ENCODE data around the gene ARFIP1. TPM values are rescaled to one million over a fixed set of nuclear protein-coding genes. Genes with fewer than 3 reads are reported as not detected.
A peak's percentile ranks its signal among the peaks of the same experiment; 100 is the strongest.
"Not testable (repeated sequence)": the region's sequence is repeated elsewhere in the genome, so short reads cannot be mapped to it uniquely, and the experiment has no call there.

The ARFIP1 gene
- total RNA-seq, 1 donor from 2014 or later: 14.3 TPM

DNA sequence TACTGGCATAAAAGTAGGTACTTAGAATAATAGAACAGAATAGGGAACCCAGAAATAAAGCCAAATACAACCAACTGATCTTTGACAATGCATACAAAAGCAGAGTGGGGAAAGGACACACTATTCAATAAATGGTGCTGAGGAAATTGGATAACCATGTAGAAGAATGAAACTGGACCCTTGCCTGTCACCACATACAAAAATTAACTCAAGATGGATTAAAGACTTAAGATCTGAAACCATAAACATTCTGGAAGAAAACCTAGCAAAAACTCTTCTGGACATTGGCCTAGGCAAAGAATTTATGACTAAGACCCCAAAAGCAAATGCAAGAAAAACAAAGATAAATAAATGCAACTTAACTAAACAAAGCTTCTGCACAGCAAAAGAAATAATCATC is 45.6 kb downstream of the ARFIP1 start:
- intact Hi-C loops (cut with micrococcal nuclease): no loop called here
- DNase-seq: no peak
- ATAC-seq: no peak

DNA sequence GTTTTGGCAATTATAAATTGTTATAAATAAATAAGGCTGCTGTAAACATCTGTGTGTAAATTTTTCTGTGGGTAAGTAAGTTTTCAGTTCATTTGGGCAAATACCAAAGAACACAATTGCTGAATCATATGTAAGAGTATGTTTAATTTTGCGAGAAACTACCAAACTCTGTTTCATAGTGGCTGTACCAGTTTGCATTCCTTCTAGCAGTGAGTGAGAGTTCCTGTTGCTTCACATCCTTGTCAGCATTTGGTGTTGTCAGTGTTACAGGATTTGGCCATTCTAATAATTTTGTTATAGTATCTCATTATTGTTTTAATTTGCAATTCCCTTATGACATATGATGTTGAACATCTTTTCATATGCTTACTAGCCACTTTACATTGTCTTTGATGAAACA is 48.4 kb downstream of the ARFIP1 start:
- ATAC-seq (no peak), DNase-seq (no peak)
- intact Hi-C loops (cut with micrococcal nuclease): no loop called here

DNA sequence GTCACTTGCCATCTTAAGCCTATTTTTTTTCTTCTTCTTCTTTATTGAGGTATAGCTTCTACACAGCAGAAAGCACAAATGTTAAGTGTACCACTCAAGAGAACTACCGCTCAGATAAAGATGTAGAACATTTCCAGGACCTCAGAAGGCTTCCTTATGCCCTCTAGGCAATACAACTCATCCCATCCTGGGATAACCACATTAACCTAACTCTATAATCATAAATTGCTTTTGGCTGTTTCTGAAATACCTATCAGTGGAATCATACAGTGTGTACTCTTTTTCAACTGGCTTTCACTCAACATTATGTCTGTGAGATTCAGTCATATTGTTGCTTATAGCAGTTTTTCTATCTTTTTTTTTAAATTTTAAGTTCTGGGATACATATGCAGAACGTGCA is 51.7 kb downstream of the ARFIP1 start:
- intact Hi-C loops (cut with micrococcal nuclease): no loop called here
- ATAC-seq (no peak), DNase-seq (no peak)

DNA sequence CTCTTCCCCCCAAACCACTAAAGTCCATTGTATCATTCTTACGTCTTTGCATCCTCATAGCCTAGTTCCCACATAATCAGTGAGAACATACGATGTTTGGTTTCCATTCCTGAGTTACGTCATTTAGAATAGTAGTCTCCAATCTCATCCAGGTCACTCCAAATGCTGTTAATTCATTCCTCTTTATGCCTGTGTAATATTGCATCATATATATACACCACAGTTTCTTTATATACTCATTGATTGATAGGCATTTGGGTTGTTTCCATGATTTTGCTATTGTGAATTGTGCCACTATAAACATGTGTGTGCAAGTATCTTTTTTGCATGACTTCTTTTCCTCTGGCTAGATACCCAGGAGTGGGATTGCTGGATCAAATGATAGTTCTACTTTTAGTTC is 57.2 kb downstream of the ARFIP1 start:
- DNase-seq: no peak
- ATAC-seq: no peak
- intact Hi-C loops (cut with micrococcal nuclease): no loop called here

DNA sequence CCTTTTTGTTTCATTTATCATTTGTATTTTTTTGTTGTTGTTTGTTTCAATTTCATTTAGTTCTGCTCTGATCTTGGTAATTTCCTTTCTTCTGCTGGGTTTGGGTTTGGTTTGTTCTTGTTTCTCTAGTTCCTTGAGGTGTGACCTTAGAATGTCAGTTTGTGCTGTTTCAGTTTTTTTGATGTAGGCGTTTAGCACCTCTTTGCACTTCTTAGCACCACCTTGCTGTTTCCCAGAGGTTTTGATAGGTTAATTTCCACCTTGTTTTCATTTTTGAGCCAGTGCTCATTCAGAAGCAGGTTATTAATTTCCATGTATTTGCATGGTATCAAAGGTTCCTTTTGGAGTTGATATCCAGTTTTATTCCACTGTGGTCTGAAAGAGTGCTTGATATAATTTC is 60.0 kb downstream of the ARFIP1 start:
- DNase-seq; intact Hi-C loops (cut with micrococcal nuclease); ATAC-seq: not testable (repeated sequence)

DNA sequence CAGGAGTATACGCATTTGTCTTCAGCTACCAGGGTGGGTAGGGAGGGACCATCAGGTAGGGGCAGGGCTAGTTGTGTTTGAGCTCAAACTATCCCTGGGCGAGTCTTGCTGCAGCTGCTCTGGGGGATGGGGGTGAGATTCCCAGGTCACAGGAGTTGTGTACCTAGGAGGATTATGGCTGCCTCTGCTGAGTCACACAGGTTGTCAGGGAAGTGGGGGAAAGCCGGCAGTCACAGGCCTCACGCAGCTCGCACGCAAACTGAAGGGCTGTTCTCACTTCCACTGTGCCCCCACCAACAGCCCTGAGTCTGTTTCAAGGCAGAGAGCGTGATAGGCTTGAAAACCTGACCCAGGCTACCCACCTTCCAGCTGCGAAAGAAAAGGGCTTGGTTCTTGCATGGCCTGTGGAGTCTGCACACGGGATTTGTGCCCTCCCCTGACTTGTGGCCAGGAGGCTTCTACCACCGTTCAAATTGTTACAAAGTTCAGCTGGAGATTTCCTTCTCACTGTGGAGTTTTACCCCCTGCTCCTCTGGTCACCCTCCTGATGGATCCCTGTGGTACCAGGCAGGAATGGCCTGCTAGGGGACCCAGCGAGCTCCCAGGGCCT is 63.8 kb downstream of the ARFIP1 start:
- ATAC-seq: no peak
- DNase-seq: no peak
- intact Hi-C loops (cut with micrococcal nuclease): no loop called here

DNA sequence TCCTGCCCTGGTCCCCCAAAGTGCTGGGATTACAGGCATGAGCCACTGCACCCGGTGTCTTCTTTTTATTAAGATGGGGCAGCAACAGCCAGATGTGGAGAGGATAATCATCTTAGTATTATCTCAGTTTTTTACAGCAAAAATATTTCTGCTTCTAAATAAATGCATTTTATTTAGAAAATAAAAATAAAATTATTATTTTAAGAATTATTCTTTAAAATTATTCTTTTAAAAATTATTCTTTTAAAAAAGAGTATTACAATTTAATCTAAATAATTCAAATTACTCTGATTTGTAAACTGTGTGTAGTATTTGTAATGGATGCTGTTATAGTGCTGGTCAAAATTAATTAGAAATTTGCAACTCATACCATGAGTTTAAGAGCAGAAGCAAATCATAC is 67.6 kb downstream of the ARFIP1 start:
- no peak for ATAC-seq
- DNase-seq: no peak
- intact Hi-C loops (cut with micrococcal nuclease): loop anchor here (5.0 kb wide), 1 partner anchor 240 kb away; no protein-coding TSS in a partner anchor

DNA sequence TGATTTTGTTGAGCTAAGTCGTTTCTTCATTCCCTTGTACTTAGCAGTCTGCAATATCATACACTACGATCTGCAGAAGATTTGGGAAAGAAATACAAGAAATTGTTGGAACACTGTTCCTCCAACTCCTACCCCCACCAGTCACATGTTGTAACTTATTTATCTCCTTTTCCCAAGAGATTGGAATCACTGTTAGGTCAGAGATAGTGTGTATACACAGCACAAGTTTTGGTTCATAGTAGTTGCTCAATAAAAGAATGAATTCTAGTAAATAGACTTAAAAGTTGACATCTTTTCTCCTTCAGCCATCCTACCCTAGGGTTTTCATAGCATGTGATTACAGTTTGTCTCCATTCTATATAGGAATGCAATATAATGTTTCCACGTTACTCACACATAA is 68.8 kb downstream of the ARFIP1 start:
- no peak for ATAC-seq
- intact Hi-C loops (cut with micrococcal nuclease): loop anchor here (5.0 kb wide), 1 partner anchor 239 kb away; no protein-coding TSS in a partner anchor

DNA sequence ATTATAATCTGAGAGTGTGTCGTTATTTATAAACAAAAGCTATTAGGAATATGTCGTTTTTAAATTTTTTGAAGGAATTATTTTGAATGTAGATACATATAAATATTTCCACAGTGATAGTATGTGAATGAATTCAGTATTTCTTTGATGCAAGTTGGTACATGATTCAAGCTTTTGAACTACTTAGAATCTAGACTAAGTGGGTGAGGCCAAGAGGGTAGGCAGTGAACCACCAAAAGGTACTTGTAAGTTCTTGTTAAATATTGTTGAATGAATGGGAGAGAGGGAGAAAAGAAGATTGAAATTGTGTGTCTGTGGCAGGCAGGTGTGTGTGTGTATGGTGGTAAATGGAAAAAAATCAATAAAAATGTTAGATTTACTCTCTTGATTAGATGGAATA is 69.6 kb downstream of the ARFIP1 start:
- intact Hi-C loops (cut with micrococcal nuclease): loop anchor here (5.0 kb wide), 1 partner anchor 238 kb away; no protein-coding TSS in a partner anchor
- ATAC-seq (no peak), DNase-seq (no peak)

More for the DNA sequence above, 68.8 kb downstream of the ARFIP1 start:
- no peak for DNase-seq

DNA sequence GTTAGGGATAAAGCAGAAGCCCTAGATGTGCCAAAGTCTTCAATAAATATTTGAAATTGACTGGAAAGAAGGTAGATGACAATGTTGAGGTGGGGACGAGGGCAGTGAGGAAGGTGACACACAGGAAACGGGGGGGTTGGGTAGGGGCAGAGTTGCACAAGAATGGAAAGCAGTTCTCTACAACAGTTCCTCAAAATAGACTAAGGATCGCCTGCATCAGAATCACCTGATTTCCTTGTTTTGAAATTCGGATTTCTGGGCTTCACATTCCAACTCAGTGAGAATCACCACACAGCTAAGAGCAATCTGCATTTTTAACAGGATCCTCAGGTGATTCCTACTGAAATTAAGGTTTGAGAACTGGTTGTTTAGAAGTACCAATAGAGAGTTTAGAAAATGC is 70.6 kb downstream of the ARFIP1 start:
- intact Hi-C loops (cut with micrococcal nuclease): no loop called here
- DNase-seq: no peak
- peak; percentile 90 for ATAC-seq

DNA sequence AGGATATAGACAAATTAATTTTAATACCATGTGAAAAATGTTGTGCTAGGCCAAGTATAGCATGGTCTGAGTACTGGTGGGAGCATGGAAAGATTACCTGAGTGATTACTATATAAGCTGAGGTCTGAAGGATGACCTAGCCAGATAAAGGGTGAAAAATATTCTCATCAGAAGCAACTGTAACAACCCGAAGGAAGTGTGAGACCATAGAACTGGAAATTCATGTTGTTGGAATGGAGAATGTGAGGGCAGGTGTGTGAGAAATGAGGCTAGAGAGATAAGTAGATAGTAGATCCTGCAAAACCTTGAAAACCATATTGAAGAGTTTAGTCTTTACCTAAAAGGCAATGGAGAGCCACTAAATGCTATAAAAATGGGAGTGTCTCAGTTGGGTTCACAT is 71.5 kb downstream of the ARFIP1 start:
- no peak for DNase-seq
- intact Hi-C loops (cut with micrococcal nuclease): no loop called here
- no peak for ATAC-seq

DNA sequence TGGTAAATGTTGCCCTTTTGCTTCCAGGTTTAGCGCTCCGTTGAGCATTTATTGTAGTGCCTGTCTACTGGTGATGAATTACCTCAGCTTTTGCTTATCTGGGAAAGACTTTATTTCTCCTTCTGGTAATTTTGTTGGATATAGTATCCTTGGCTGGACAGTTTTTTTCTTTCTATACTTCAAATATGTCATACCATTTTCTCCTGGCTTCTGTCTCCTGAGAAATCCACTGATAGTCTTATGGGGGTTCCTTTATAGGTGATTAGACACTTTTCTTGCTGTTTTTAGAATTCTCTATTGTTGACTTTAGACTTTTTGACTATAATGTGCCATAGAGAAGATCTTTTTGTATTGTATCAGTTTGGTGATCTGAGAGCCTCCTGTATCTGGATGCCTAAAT is 73.5 kb downstream of the ARFIP1 start:
- intact Hi-C loops (cut with micrococcal nuclease): no loop called here
- no peak for ATAC-seq
- no peak for DNase-seq

DNA sequence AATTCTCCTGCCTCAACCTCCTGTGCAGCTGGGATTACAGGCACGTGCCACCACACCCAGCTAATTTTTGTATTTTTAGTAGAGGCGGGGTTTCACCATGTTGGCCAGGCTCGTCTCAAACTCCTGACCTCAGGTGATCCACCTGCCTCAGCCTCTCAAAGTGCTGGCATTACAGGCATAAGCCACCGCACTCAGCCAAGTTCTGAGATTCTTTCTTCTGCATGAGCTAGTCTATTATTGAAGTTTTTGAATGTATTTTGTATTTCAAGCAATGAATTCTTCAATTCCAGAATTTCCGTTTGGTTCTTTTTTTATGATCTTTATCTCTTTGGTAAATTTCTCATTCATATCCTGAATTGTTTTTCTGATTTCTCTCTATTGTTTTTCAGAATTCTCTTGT is 74.3 kb downstream of the ARFIP1 start:
- ATAC-seq; DNase-seq; intact Hi-C loops (cut with micrococcal nuclease): not testable (repeated sequence)

DNA sequence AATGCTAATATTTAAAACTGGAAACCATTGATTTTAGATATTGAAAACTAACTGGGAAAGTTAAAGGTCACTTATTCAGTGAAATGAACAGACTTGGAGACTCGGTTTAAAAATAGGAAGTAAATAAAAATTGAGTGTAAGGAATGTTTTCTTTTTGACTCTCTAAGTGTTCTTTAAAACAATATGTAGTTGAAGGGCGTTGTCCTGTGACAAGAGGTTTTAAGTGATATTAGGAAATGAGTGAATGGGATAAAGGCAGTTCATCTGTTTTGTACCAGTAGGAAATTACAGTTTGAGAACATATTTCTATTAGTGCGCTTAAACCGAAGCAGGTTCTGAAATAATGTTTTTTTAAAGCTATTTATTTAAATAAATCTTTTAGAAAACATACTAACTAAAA is 77.2 kb downstream of the ARFIP1 start:
- ATAC-seq (no peak), DNase-seq (no peak)
- intact Hi-C loops (cut with micrococcal nuclease): no loop called here

DNA sequence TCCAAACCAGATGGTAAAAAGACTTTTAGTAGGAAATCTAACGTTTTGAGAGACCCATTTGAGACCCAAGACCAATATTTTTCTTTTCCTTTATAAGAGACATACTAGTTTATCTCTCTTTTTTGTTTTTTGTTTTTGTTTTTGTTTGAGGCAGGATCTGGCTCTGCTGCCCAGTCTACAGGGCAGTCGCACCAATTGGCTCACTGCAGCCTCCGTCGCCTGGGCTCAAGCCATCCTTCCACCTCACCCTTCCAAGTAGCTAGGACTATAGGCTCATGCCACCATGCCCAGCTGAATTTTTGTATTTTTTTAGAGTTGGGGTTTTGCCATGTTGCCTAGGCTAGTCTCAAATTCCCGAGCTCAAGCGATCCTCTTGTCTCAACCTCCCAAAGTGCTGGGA is 79.2 kb downstream of the ARFIP1 start:
- DNase-seq (no peak), ATAC-seq (no peak)
- intact Hi-C loops (cut with micrococcal nuclease): no loop called here

DNA sequence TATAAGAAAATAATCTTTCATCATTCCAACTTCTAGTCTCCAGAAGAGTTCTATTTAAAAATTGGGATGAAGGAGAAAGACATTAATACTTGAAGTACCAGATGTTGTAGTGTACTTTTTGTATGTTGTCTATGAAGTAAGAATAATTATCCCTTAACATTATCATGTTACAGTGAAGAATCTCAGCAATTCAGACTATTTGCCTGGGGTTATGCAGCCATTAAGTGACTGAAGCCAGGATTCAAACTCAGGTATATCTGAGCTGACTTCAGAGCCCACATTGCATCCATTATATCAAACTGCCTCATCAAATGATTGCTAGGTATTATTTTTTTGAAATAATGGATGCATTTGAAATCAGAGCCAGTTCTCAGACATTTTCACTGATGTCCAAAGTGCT is 80.3 kb downstream of the ARFIP1 start:
- intact Hi-C loops (cut with micrococcal nuclease): no loop called here
- ATAC-seq (no peak), DNase-seq (no peak)

DNA sequence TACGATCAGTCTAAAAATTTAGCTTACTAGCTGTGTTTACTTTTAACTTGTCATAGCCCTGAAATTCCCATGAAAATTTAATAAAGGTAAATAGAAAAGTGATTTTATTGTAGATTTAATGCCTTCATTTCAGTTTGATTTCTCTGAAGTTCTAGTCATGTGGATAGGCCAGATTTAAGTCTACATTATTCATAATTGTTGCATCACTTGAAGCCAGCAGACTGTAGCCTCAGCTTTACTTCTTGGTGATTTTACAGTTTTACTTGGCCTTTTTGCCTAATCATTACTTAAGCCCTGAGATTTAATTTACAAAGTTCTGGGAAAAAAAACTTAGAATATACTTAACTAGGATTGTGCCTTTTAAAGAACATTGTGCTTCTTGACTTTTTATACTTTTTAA is 82.9 kb downstream of the ARFIP1 start:
- intact Hi-C loops (cut with micrococcal nuclease): no loop called here
- DNase-seq (no peak), ATAC-seq (no peak)

DNA sequence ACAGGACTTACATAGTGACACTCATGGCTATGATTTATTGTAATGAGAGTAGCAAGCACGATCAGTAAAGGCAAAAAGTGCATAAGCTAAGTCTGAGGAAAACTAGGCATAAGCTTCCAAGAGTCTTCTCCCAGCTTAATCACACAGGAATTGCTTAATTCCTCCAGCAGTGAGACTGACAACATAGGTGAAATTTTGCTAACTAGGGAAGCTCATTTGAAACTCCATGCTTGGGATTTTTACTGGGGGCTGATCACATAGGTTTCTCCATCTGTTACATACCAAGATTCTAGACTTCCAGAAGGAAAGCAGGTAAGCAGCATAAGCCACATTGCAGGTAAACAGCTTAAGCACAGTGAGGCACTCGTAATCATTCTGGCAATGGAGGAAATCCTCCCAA is 84.6 kb downstream of the ARFIP1 start:
- DNase-seq (no peak), ATAC-seq (no peak)
- intact Hi-C loops (cut with micrococcal nuclease): no loop called here

DNA sequence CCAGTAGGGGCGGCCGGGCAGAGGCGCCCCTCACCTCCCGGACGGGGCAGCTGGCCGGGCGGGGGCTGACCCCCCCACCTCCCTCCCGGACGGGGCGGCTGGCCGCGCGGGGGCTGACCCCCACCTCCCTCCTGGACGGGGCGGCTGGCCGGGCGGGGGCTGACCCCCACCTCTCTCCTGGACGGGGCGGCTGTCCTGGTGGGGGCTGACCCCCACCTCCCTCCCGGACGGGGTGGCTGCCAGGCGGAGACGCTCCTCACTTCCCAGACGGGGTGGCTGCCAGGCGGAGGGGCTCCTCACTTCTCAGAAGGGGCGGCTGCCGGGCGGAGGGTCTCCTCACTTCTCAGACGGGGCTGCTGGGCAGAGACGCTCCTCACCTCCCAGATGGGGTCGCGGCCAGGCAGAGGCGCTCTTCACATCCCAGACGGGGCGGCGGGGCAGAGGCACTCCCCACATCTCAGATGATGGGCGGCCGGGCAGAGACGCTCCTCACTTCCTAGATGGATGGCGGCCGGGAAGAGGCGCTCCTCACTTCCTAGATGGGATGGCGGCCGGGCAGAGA is 86.8 kb downstream of the ARFIP1 start:
- DNase-seq; ATAC-seq; intact Hi-C loops (cut with micrococcal nuclease): not testable (repeated sequence)

DNA sequence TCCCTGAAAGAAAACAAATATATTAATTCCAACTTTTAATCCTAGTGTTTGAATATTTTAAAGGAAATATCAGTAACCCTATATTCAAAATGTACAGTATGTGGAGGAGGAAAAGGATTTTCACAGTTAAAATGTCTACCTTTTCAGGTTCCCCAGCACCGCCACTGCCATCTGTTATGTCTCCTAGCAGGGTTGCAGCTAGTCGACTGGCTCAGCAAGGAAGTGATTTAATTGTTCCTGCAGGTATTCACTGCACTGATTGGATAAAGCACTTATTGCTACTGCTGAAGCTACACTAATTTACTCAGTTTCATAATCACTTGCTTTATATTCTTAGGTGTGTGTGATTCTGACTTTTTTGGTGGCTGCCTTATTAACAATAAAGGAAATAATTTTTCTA is 90.9 kb downstream of the ARFIP1 start:
- DNase-seq: no peak
- intact Hi-C loops (cut with micrococcal nuclease): no loop called here
- ATAC-seq: no peak

DNA sequence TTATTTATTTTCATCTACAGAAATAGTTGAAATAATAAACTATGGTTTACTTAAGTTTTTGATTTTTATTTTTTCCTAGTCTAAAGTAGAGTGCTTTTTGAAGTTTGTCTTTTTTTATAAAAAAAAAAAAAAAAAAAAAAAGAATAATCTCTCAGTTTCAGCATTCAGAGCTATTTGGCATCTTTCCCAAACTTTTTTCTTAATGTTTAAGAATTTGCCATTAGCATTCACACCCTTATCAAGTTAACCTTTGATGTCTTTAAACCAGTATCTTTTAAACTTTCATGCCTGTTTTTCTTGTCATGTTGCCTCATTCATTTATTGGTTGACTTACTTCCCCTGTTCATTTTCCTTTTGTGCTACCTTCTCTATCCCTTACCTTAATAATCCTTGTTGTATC is 95.5 kb downstream of the ARFIP1 start:
- no peak for ATAC-seq
- intact Hi-C loops (cut with micrococcal nuclease): no loop called here

More for the DNA sequence above, 95.5 kb downstream of the ARFIP1 start:
- DNase-seq: no peak

All from left ventricle myocardium superior (tissue), 1 donor.